ENCODE measurements around the gene AGR3.

Gene AGR3

GRCh38 chr7:16841681-16842080 is 40.1 kb downstream of the AGR3 start:
- no peak for TF ChIP-seq CTCF (IDR thresholded peaks at IDR 0.05; ENCODE audit: extremely low read depth, insufficient read depth, missing control alignments)
- DNase-seq (ENCODE audit: low spot score): no peak
- in situ Hi-C loops (cut with MboI; ENCODE audit: low pct_unique_long_range_greater_than_20kb, low sequenced_read_pairs, unreplicated experiment): no loop called here

GRCh38 chr7:16840094-16840493 is 41.7 kb downstream of the AGR3 start:
- in situ Hi-C loops (cut with MboI; ENCODE audit: low pct_unique_long_range_greater_than_20kb, low sequenced_read_pairs, unreplicated experiment): no loop called here
- DNase-seq (ENCODE audit: low spot score): no peak
- TF ChIP-seq CTCF (IDR thresholded peaks at IDR 0.05; ENCODE audit: extremely low read depth, insufficient read depth, missing control alignments): no peak

GRCh38 chr7:16839646-16840045 is 42.1 kb downstream of the AGR3 start:
- no peak for DNase-seq (ENCODE audit: low spot score)
- in situ Hi-C loops (cut with MboI; ENCODE audit: low pct_unique_long_range_greater_than_20kb, low sequenced_read_pairs, unreplicated experiment): no loop called here
- TF ChIP-seq CTCF (IDR thresholded peaks at IDR 0.05; ENCODE audit: extremely low read depth, insufficient read depth, missing control alignments): no peak

GRCh38 chr7:16838891-16839290 is 42.9 kb downstream of the AGR3 start:
- in situ Hi-C loops (cut with MboI; ENCODE audit: low pct_unique_long_range_greater_than_20kb, low sequenced_read_pairs, unreplicated experiment): no loop called here
- TF ChIP-seq CTCF (IDR thresholded peaks at IDR 0.05; ENCODE audit: extremely low read depth, insufficient read depth, missing control alignments): no peak
- no peak for DNase-seq (ENCODE audit: low spot score)

- TF ChIP-seq CTCF (IDR thresholded peaks at IDR 0.05; ENCODE audit: extremely low read depth, insufficient read depth, missing control alignments): no peak
- in situ Hi-C loops (cut with MboI; ENCODE audit: low pct_unique_long_range_greater_than_20kb, low sequenced_read_pairs, unreplicated experiment): no loop called here
- no peak for DNase-seq (ENCODE audit: low spot score)
These were observed 43.4 kb downstream of the AGR3 start for GRCh38 chr7:16838386-16838785.

GRCh38 chr7:16836481-16836880 is 45.3 kb downstream of the AGR3 start:
- in situ Hi-C loops (cut with MboI; ENCODE audit: low pct_unique_long_range_greater_than_20kb, low sequenced_read_pairs, unreplicated experiment): no loop called here
- no peak for DNase-seq (ENCODE audit: low spot score)
- no peak for TF ChIP-seq CTCF (IDR thresholded peaks at IDR 0.05; ENCODE audit: extremely low read depth, insufficient read depth, missing control alignments)

GRCh38 chr7:16833373-16833772 is 48.4 kb downstream of the AGR3 start:
- TF ChIP-seq CTCF (IDR thresholded peaks at IDR 0.05; ENCODE audit: extremely low read depth, insufficient read depth, missing control alignments): no peak
- no peak for DNase-seq (ENCODE audit: low spot score)
- in situ Hi-C loops (cut with MboI; ENCODE audit: low pct_unique_long_range_greater_than_20kb, low sequenced_read_pairs, unreplicated experiment): no loop called here

Measured in GM13977 (cell line).